T-helper 2 cell treated with Interferon-gamma antibody and Interleukin-4, amounts not matched to agents 5 μg/mL and 100 μg/mL, for 36 hours (primary cell): Measurements from ENCODE around the gene POLR1G.
"Not testable (repeated sequence)": the region's sequence is repeated elsewhere in the genome, so short reads cannot be mapped to it uniquely, and the experiment has no call there.

Experiments
- DNase-seq: peaks from one replicate; pipeline ENCODE4 v3.0.0; 2021; ENCODE audit warnings: low spot score
- H3K27ac Mint-ChIP-seq: one replicate; pipeline ENCODE4 v1.8.0; 2021; ENCODE audit warnings: mild to moderate bottlenecking, mixed read lengths
- H3K27me3 Mint-ChIP-seq: one replicate; pipeline ENCODE4 v1.8.0; 2021; ENCODE audit warnings: low read depth, mixed read lengths
- H3K36me3 Mint-ChIP-seq: one replicate; pipeline ENCODE4 v1.8.0; 2021; ENCODE audit warnings: low read depth, mixed read lengths
- H3K4me1 Mint-ChIP-seq: one replicate; pipeline ENCODE4 v1.8.0; 2021; ENCODE audit warnings: low read depth, mixed read lengths
- H3K4me3 Mint-ChIP-seq: one replicate; pipeline ENCODE4 v1.8.0; 2022; ENCODE audit warnings: mild to moderate bottlenecking, moderate library complexity, mixed read lengths
- H3K9me3 Mint-ChIP-seq: one replicate; pipeline ENCODE4 v1.8.0; 2021; ENCODE audit warnings: mixed read lengths

Gene POLR1G

GRCh38 chr19:45420871-45421270 is 14.4 kb downstream of the POLR1G start:
- peaks cover 33% of the 10 kb centered on the region for H3K4me1 Mint-ChIP-seq
- peak overlapping the region; percentile 51 for H3K4me3 Mint-ChIP-seq
- DNase-seq, result no peak
- no peaks in the 10 kb centered on the region for H3K27me3 Mint-ChIP-seq
- no peaks in the 10 kb centered on the region for H3K9me3 Mint-ChIP-seq
- H3K36me3 Mint-ChIP-seq, result peaks cover 37% of the 10 kb centered on the region
- H3K27ac Mint-ChIP-seq, result peak overlapping the region; percentile 55

- no peaks in the 10 kb centered on the region for H3K9me3 Mint-ChIP-seq
- H3K4me3 Mint-ChIP-seq, result peak overlapping the region; percentile 57
- peaks cover 28% of the 10 kb centered on the region for H3K36me3 Mint-ChIP-seq
- no peaks in the 10 kb centered on the region for H3K27me3 Mint-ChIP-seq
- H3K27ac Mint-ChIP-seq, result peak overlapping the region; percentile 69
- peaks cover 35% of the 10 kb centered on the region for H3K4me1 Mint-ChIP-seq
- no peak for DNase-seq
Measured at GRCh38 chr19:45421947-45422498, 15.6 kb downstream of the POLR1G start.

DNA sequence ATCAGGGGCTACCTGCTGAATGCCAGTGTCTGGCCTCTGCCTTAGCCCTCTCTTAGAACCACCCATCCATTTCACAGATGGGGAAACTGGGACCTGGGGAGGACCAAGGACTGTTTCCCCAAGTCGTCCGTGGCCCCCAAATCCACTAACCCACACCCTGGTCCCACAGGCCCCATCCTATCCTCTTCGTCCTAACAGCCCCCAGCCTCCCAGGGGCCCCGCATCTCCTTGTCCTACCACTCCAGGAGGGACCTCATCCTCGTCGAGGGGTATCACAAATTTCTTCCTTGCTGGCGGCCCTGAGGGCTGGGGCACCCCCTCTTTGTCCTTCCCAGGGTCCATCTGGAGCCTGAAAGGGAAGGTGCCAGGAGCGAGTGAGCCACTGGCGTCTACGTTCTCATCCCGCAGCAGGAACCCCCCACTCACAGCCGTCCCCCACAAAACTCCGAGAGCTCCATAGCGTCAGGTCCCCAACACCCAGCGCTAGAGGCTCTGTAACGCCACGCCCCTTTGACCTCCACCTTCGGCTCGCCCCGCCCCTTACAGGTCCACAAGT is 16.7 kb downstream of the POLR1G start:
- peaks cover 40% of the 10 kb centered on the region for H3K4me1 Mint-ChIP-seq
- H3K9me3 Mint-ChIP-seq, result no peaks in the 10 kb centered on the region
- H3K27ac Mint-ChIP-seq, result peak overlapping the region; percentile 90
- peak overlapping the region; percentile 96 for H3K4me3 Mint-ChIP-seq
- peaks cover 20% of the 10 kb centered on the region for H3K36me3 Mint-ChIP-seq
- peaks cover 3% of the 10 kb centered on the region for H3K27me3 Mint-ChIP-seq
- DNase-seq, result no peak

GRCh38 chr19:45423589-45424190 is 17.2 kb downstream of the POLR1G start, which contains the start of gene ERCC1:
Gene ERCC1 (minus strand): TSS chr19:45423917. CDS start chr19:45423374, 543 bp downstream.
- H3K27ac Mint-ChIP-seq, result peak within 1 kb of the TSS; percentile 90
- peak; percentile 84 for DNase-seq
- no peaks in the 10 kb centered on the region for H3K9me3 Mint-ChIP-seq
- H3K27me3 Mint-ChIP-seq, result peaks cover 7% of the 10 kb centered on the region
- peak within 1 kb of the TSS; percentile 96 for H3K4me3 Mint-ChIP-seq
- H3K4me1 Mint-ChIP-seq, result peaks cover 40% of the 10 kb centered on the region
- peaks cover 17% of the 10 kb centered on the region for H3K36me3 Mint-ChIP-seq

GRCh38 chr19:45424191-45425058 is 18.0 kb downstream of the POLR1G start:
- peak; percentile 58 for DNase-seq
- Mint-ChIP-seq H3K4me3 (peak overlapping the region; percentile 96), H3K4me1 (peaks cover 36% of the 10 kb centered on the region), H3K36me3 (peaks cover 16% of the 10 kb centered on the region), H3K27ac (peak overlapping the region; percentile 90), H3K9me3 (no peaks in the 10 kb centered on the region), H3K27me3 (peaks cover 11% of the 10 kb centered on the region)

DNA sequence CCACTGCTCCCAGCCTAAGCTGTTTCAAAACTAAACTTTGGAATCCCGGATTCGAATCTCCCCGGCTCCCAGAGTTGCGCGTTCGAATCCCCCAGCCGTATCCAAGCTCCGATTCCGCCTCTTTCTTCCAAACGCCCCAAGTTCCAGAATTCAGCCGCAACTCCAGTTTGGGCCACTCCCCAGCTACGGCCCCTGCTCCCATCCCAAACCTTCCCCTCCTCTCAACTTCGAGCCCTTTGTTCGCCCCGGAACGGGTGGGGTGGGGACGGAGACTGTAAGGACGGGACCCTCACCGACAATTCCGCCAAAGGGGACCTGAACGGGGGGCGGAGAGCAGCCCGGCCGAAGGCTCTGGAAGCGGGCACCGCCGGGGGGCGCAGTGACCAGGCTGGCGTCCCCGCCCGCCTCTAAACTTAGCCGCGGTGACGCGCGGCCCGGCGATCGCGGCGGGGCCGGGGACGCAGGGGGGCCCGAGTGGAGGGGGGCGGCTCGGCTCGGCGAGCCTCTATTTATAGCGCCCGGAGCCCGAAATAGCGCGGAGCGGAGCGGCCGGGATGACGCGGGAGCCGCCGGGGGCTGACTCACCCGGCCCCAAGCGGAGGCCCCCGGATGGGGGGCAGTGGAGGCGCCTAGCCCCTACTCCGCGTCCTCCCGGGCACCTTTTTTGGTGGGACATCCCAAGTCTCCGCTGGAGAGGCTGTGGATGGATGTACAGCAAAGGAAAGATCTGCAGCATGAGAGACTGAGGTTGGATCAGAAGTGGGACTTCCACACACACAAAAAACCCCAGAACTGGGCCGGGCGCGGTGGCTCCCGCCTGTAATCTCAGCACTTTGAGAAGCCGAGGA is 22.2 kb downstream of the POLR1G start:
- DNase-seq, result no peak
- Mint-ChIP-seq H3K36me3 (no peaks in the 10 kb centered on the region), H3K27ac (no peak overlapping the region), H3K4me1 (peaks cover 18% of the 10 kb centered on the region), H3K9me3 (no peaks in the 10 kb centered on the region), H3K4me3 (peak overlapping the region; percentile 83), H3K27me3 (peaks cover 11% of the 10 kb centered on the region)

- H3K4me1 Mint-ChIP-seq, result peaks cover 11% of the 10 kb centered on the region
- H3K36me3 Mint-ChIP-seq, H3K9me3 Mint-ChIP-seq, H3K27ac Mint-ChIP-seq, DNase-seq, H3K4me3 Mint-ChIP-seq: not testable (repeated sequence)
- H3K27me3 Mint-ChIP-seq, result peaks cover 11% of the 10 kb centered on the region
Measured at GRCh38 chr19:45429896-45430295, 23.5 kb downstream of the POLR1G start.

GRCh38 chr19:45431008-45431407 is 24.6 kb downstream of the POLR1G start:
- H3K4me1 Mint-ChIP-seq, H3K9me3 Mint-ChIP-seq, H3K27ac Mint-ChIP-seq, DNase-seq, H3K4me3 Mint-ChIP-seq, H3K36me3 Mint-ChIP-seq: not testable (repeated sequence)
- peaks cover 11% of the 10 kb centered on the region for H3K27me3 Mint-ChIP-seq

DNA sequence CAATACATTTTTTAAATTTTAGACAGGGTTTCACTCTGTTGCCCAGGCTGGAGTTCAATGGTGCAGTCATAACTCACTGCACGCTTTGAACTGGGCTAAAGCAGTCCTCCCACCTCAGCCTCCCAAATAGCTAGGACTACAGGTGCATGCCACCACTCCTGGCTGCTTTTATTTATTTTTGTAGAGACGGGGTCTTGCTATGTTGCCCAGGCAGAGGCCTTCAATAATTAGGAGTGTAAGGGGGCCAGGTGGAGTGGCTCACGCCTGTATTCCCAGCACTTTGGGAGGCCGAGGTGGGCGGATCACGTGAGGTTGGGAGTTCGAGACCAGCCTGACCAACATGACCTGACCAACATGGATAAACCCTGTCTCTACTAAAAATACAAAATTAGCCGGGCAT is 26.1 kb downstream of the POLR1G start:
- not testable (repeated sequence) for H3K36me3 Mint-ChIP-seq, H3K9me3 Mint-ChIP-seq, H3K4me1 Mint-ChIP-seq, H3K4me3 Mint-ChIP-seq, DNase-seq, H3K27ac Mint-ChIP-seq, H3K27me3 Mint-ChIP-seq

GRCh38 chr19:45437328-45437727 is 30.9 kb downstream of the POLR1G start:
- H3K9me3 Mint-ChIP-seq, result no peaks in the 10 kb centered on the region
- no peak for DNase-seq
- no peaks in the 10 kb centered on the region for H3K36me3 Mint-ChIP-seq
- no peak overlapping the region for H3K27ac Mint-ChIP-seq
- no peak overlapping the region for H3K4me3 Mint-ChIP-seq
- peaks cover 13% of the 10 kb centered on the region for H3K4me1 Mint-ChIP-seq
- no peaks in the 10 kb centered on the region for H3K27me3 Mint-ChIP-seq

DNA sequence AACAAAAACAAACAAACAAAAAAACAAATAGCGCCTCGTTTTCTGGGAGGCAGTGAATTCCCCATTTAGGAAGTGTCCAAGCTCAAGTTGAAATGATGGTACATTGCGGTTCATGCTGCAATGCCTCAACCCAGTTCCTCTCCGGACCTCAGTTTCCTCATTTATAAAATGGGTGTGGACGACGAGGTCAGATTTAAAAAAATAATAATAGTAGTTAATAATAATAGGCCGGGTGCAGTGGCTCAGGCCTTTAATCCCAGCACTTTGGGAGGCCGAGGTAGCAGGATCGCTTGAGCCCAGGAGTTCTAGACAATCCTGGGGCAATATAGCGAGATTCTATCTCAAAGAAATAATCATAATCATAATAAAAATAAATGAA is 32.7 kb downstream of the POLR1G start:
- no peak for DNase-seq
- H3K4me1 Mint-ChIP-seq, result peaks cover 25% of the 10 kb centered on the region
- no peak overlapping the region for H3K27ac Mint-ChIP-seq
- H3K4me3 Mint-ChIP-seq, result peak overlapping the region; percentile 48
- H3K27me3 Mint-ChIP-seq, result peaks cover 2% of the 10 kb centered on the region
- H3K36me3 Mint-ChIP-seq, result no peaks in the 10 kb centered on the region
- H3K9me3 Mint-ChIP-seq, result no peaks in the 10 kb centered on the region

- H3K36me3 Mint-ChIP-seq, result no peaks in the 10 kb centered on the region
- DNase-seq, result peak; percentile 79
- peaks cover 28% of the 10 kb centered on the region for H3K4me1 Mint-ChIP-seq
- H3K9me3 Mint-ChIP-seq, result no peaks in the 10 kb centered on the region
- H3K4me3 Mint-ChIP-seq, result peak overlapping the region; percentile 78
- H3K27me3 Mint-ChIP-seq, result peaks cover 2% of the 10 kb centered on the region
- peak overlapping the region; percentile 78 for H3K27ac Mint-ChIP-seq
Measured at GRCh38 chr19:45439569-45440258, 33.3 kb downstream of the POLR1G start.

GRCh38 chr19:45440259-45440638 is 33.8 kb downstream of the POLR1G start:
- Mint-ChIP-seq H3K27me3 (peaks cover 2% of the 10 kb centered on the region), H3K4me1 (peaks cover 29% of the 10 kb centered on the region)

More at GRCh38 chr19:45440259-45440638, 33.8 kb downstream of the POLR1G start:
- no peaks in the 10 kb centered on the region for H3K36me3 Mint-ChIP-seq
- peak overlapping the region; percentile 78 for H3K4me3 Mint-ChIP-seq
- H3K27ac Mint-ChIP-seq, result peak overlapping the region; percentile 78
- no peak for DNase-seq
- H3K9me3 Mint-ChIP-seq, result no peaks in the 10 kb centered on the region
